HepG2 (cell line): ENCODE results near the gene SIVA1. TPM values are rescaled to one million over a fixed set of nuclear protein-coding genes. Genes with fewer than 3 reads are reported as not detected.

Experiments used
- ATF1 ChIP-seq: IDR thresholded peaks from 2 replicates; pipeline ENCODE4 v1.6.1; 2016; ENCODE audit warnings: mild to moderate bottlenecking, control low read depth
- CBFB ChIP-seq: sonication (generic); formaldehyde crosslinking; IDR thresholded peaks from 2 replicates; pipeline ENCODE4 v1.4.0; 2020; ENCODE audit warnings: missing genetic modification reagents
- ETV5 ChIP-seq: IDR thresholded peaks from 2 replicates; pipeline ENCODE4 v1.6.1; 2018; ENCODE audit warnings: missing biosample characterization, missing genetic modification reagents, inconsistent platforms, borderline replicate concordance
- KDM4B ChIP-seq: sonication (generic); formaldehyde crosslinking; IDR thresholded peaks from 2 replicates; pipeline ENCODE4 v1.4.0; 2020; ENCODE audit warnings: missing genetic modification reagents
- NAIF1 ChIP-seq: sonication (generic); formaldehyde crosslinking; IDR thresholded peaks from 2 replicates; pipeline ENCODE4 v1.5.0; 2020; ENCODE audit warnings: mild to moderate bottlenecking, missing genetic modification reagents, borderline replicate concordance
- NONO ChIP-seq, 2 experiments: fragments of 450-650 bp in 1 of 2; sonication (generic) in 1 of 2; formaldehyde crosslinking in 1 of 2; IDR thresholded peaks in 1 of 2; conservative IDR thresholded peaks in 1 of 2; 2 replicates each; pipeline versions ENCODE4 v1.6.1 to v1.8.0; 2017 to 2022; ENCODE audit warnings: mild to moderate bottlenecking in 1 of 2, missing genetic modification reagents in 1 of 2, moderate library complexity in 1 of 2
- NR1H2 ChIP-seq: sonication (generic); formaldehyde crosslinking; IDR thresholded peaks from 2 replicates; pipeline ENCODE4 v1.8.1; 2022; ENCODE audit warnings: low read depth, missing genetic modification reagents, borderline replicate concordance
- NR2F6 ChIP-seq, 2 experiments: IDR thresholded peaks; 2 replicates each; pipeline ENCODE4 v1.6.1; 2016; ENCODE audit warnings: antibody characterized with exemption in 1 of 2, mild to moderate bottlenecking in 1 of 2
- PITX1 ChIP-seq: sonication (generic); formaldehyde crosslinking; IDR thresholded peaks from 2 replicates; pipeline ENCODE4 v1.5.1; 2020; ENCODE audit warnings: mild to moderate bottlenecking, missing genetic modification reagents
- SAFB2 ChIP-seq: sonication (generic); formaldehyde crosslinking; IDR thresholded peaks from 2 replicates; pipeline ENCODE4 v1.5.1; 2020; ENCODE audit warnings: missing genetic modification reagents, low read depth, mild to moderate bottlenecking, borderline replicate concordance
- SMARCE1 ChIP-seq: fragments of 450-650 bp; IDR thresholded peaks from 2 replicates; pipeline ENCODE4 v1.6.1; 2017; ENCODE audit warnings: borderline replicate concordance
- SNAI1 ChIP-seq: sonication (generic); formaldehyde crosslinking; IDR thresholded peaks from 2 replicates; pipeline ENCODE4 v1.5.0; 2020; ENCODE audit warnings: mild to moderate bottlenecking, missing genetic modification reagents, borderline replicate concordance
- TAF1 ChIP-seq: sonication (generic); formaldehyde crosslinking; IDR thresholded peaks from 2 replicates; pipeline ENCODE4 v1.4.0; 2020; ENCODE audit warnings: missing genetic modification reagents
- YEATS4 ChIP-seq: sonication (generic); formaldehyde crosslinking; IDR thresholded peaks from 2 replicates; pipeline ENCODE4 v1.4.0; 2020; ENCODE audit warnings: missing genetic modification reagents, borderline replicate concordance
- ZNF232 ChIP-seq: sonication (generic); formaldehyde crosslinking; IDR thresholded peaks from 2 replicates; pipeline ENCODE4 v1.4.0; 2020; ENCODE audit warnings: missing genetic modification reagents, borderline replicate concordance
- ZNF30 ChIP-seq: sonication (generic); formaldehyde crosslinking; IDR thresholded peaks from 2 replicates; pipeline ENCODE4 v1.5.0; 2020; ENCODE audit warnings: mild to moderate bottlenecking, missing genetic modification reagents
- ZNF317 ChIP-seq: sonication (generic); formaldehyde crosslinking; IDR thresholded peaks from 2 replicates; pipeline ENCODE4 v1.5.0; 2020; ENCODE audit warnings: mild to moderate bottlenecking, missing genetic modification reagents
- ZNF350 ChIP-seq: sonication (generic); formaldehyde crosslinking; IDR thresholded peaks from 2 replicates; pipeline ENCODE4 v1.4.0; 2020; ENCODE audit warnings: mild to moderate bottlenecking, low read depth, missing genetic modification reagents, borderline replicate concordance
- ZNF777 ChIP-seq: sonication (generic); formaldehyde crosslinking; IDR thresholded peaks from 2 replicates; pipeline ENCODE4 v1.4.0; 2020; ENCODE audit warnings: missing genetic modification reagents
- polyA plus RNA-seq, 8 experiments: library from polyadenylated mRNA; depleted of rRNA in 3 of 8; stranded (reverse) in 7 of 8; unstranded in 1 of 8; fragments of >200 nt; fragmentation: Illumina TruSeq in 4 of 8; extraction: Trizol in 4 of 8; gene quantifications; 2 replicates each; pipeline versions ENCODE4 v1.2.1 to v1.2.3, GENCODE V29; 2011 to 2016; ENCODE audit warnings: low read depth in 4 of 8, missing spikeins in 1 of 8, mixed read lengths in 1 of 8; ENCODE audit not compliant: insufficient read depth in 1 of 8
- total RNA-seq, 5 experiments: library from RNA; depleted of rRNA; stranded (reverse); fragments of >200 nt; fragmentation: Illumina TruSeq; extraction: Trizol; gene quantifications; 2 replicates each; pipeline ENCODE4 v1.2.3, GENCODE V29; 2016; ENCODE audit warnings: low read depth in 1 of 5
- TF ChIP-seq, protein P1 (sequence below): sonication (generic); formaldehyde crosslinking; IDR thresholded peaks from 2 replicates; pipeline ENCODE4 v1.4.0; 2020; ENCODE audit warnings: missing genetic modification reagents, low read depth, mild to moderate bottlenecking, borderline replicate concordance
- TF ChIP-seq, protein P2 (sequence below): sonication (generic); formaldehyde crosslinking; IDR thresholded peaks from 2 replicates; pipeline ENCODE4 v1.4.0; 2020; ENCODE audit warnings: missing genetic modification reagents
- TF ChIP-seq, protein P3 (sequence below), 2 experiments: IDR thresholded peaks; 2 replicates each; pipeline ENCODE4 v1.6.1; 2011 to 2012; ENCODE audit warnings: low read length in 2 of 2, borderline replicate concordance in 1 of 2, low read depth in 1 of 2, mild to moderate bottlenecking in 1 of 2, moderate library complexity in 1 of 2

Gene SIVA1
- total and polyA plus RNA-seq, 2 of the 13 experiments (the other 11 are each of a cell fraction or from before 2014, with no cell fraction given): 123 to 186 TPM

GRCh38 chr14:104766863-104767633 lies 14.1 kb downstream of the SIVA1 start (continued):
- peak; percentile 76; the same call in 1 of the 2 replicates for TF ChIP-seq SNAI1 (CRISPR knock-in tag)
- peak; percentile 81 for TF ChIP-seq NR2F6 (IDR thresholded peaks at IDR 0.05)
- TF ChIP-seq NR2F6 (CRISPR knock-in tag; IDR thresholded peaks at IDR 0.05): peak; percentile 63
- peak; percentile 63; the same call in 1 of the 2 replicates for TF ChIP-seq YEATS4 (CRISPR knock-in tag)
- 0 out of 2 replicates have a peak, but pooled peaks have one; percentile 43 for TF ChIP-seq ZNF232 (CRISPR knock-in tag)
- 0 out of 2 replicates have a peak, but pooled peaks have one; percentile 37 for TF ChIP-seq ZNF350 (CRISPR knock-in tag)
- no peak for TF ChIP-seq NONO (IDR thresholded peaks at IDR 0.05)
- peak; percentile 28; the same call in 1 of the 2 replicates for TF ChIP-seq NONO (CRISPR knock-in tag; conservative IDR thresholded peaks at IDR 0.05)
- peak; percentile 73; the same call in 1 of the 2 replicates for TF ChIP-seq ZNF317 (CRISPR knock-in tag)
- TF ChIP-seq ZNF30 (CRISPR knock-in tag): no peak
- no peak for TF ChIP-seq CBFB
- TF ChIP-seq, protein P1, sequence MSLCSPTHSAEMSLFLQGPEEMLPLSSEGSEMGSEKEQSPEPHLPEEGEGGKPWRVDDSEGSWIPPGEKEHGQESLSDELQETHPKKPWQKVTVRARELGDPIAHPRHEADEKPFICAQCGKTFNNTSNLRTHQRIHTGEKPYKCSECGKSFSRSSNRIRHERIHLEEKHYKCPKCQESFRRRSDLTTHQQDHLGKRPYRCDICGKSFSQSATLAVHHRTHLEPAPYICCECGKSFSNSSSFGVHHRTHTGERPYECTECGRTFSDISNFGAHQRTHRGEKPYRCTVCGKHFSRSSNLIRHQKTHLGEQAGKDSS (CRISPR knock-in tag): no peak
- TF ChIP-seq ETV5: peak; percentile 38
- no peak for TF ChIP-seq NAIF1 (CRISPR knock-in tag)
- TF ChIP-seq SMARCE1: no peak
- peak; percentile 53; the same call in 1 of the 2 replicates for TF ChIP-seq ATF1
- no peak; the same call in 1 of the 2 replicates for TF ChIP-seq SAFB2 (CRISPR knock-in tag)
- peak; percentile 70 for TF ChIP-seq TAF1 (CRISPR knock-in tag)
- TF ChIP-seq KDM4B (CRISPR knock-in tag): 0 out of 2 replicates have a peak, but pooled peaks have one; percentile 14
- TF ChIP-seq, protein P2, sequence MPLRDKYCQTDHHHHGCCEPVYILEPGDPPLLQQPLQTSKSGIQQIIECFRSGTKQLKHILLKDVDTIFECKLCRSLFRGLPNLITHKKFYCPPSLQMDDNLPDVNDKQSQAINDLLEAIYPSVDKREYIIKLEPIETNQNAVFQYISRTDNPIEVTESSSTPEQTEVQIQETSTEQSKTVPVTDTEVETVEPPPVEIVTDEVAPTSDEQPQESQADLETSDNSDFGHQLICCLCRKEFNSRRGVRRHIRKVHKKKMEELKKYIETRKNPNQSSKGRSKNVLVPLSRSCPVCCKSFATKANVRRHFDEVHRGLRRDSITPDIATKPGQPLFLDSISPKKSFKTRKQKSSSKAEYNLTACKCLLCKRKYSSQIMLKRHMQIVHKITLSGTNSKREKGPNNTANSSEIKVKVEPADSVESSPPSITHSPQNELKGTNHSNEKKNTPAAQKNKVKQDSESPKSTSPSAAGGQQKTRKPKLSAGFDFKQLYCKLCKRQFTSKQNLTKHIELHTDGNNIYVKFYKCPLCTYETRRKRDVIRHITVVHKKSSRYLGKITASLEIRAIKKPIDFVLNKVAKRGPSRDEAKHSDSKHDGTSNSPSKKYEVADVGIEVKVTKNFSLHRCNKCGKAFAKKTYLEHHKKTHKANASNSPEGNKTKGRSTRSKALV: no peak
- TF ChIP-seq ZNF777 (CRISPR knock-in tag): no peak
- TF ChIP-seq NR1H2: no peak
- peak; percentile 77 for TF ChIP-seq PITX1 (CRISPR knock-in tag)
- TF ChIP-seq, protein P3, sequence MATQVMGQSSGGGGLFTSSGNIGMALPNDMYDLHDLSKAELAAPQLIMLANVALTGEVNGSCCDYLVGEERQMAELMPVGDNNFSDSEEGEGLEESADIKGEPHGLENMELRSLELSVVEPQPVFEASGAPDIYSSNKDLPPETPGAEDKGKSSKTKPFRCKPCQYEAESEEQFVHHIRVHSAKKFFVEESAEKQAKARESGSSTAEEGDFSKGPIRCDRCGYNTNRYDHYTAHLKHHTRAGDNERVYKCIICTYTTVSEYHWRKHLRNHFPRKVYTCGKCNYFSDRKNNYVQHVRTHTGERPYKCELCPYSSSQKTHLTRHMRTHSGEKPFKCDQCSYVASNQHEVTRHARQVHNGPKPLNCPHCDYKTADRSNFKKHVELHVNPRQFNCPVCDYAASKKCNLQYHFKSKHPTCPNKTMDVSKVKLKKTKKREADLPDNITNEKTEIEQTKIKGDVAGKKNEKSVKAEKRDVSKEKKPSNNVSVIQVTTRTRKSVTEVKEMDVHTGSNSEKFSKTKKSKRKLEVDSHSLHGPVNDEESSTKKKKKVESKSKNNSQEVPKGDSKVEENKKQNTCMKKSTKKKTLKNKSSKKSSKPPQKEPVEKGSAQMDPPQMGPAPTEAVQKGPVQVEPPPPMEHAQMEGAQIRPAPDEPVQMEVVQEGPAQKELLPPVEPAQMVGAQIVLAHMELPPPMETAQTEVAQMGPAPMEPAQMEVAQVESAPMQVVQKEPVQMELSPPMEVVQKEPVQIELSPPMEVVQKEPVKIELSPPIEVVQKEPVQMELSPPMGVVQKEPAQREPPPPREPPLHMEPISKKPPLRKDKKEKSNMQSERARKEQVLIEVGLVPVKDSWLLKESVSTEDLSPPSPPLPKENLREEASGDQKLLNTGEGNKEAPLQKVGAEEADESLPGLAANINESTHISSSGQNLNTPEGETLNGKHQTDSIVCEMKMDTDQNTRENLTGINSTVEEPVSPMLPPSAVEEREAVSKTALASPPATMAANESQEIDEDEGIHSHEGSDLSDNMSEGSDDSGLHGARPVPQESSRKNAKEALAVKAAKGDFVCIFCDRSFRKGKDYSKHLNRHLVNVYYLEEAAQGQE (IDR thresholded peaks at IDR 0.05; ENCODE audit: borderline replicate concordance in 1 of 2, low read depth in 1 of 2, low read length in 2 of 2): peak in 1 of 2 experiments; percentile 76; a peak in 1 of 4 replicates
